Activated CD8-positive, alpha-beta memory T cell treated with anti-CD3 and anti-CD28 coated beads for 48 hours (primary cell): ENCODE results near the gene AEN.

Experiments
- DNase-seq, 3 experiments: peaks; one replicate each; pipeline ENCODE4 v3.0.0-alpha.2; 2020; ENCODE audit warnings: low read depth in 2 of 3, low spot score in 2 of 3

The AEN gene

GRCh38 chr15:88663141-88663621, 42.0 kb downstream of the AEN start:
- no peak for DNase-seq

GRCh38 chr15:88664151-88664778, 43.1 kb downstream of the AEN start:
- no peak for DNase-seq

- DNase-seq = no peak
These were observed 53.5 kb downstream of the AEN start for GRCh38 chr15:88674661-88675060.

- DNase-seq = no peak
These were observed 57.6 kb downstream of the AEN start for GRCh38 chr15:88678755-88679154.

- no peak for DNase-seq
These were observed 59.3 kb downstream of the AEN start for GRCh38 chr15:88680241-88681001.

GRCh38 chr15:88681610-88682221, 60.6 kb downstream of the AEN start:
- DNase-seq = no peak
